HG03159 (cell line): ENCODE results near the gene NCS1.
"Not testable (repeated sequence)": the region's sequence is repeated elsewhere in the genome, so short reads cannot be mapped to it uniquely, and the experiment has no call there.

Source experiments
- ATAC-seq: cut with Tn5 transposase; IDR thresholded peaks from one replicate; pipeline ENCODE4 v1.9.1; 2021; ENCODE audit warnings: mild to moderate bottlenecking, moderate library complexity; ENCODE audit not compliant: unreplicated experiment

The NCS1 gene

GRCh38 chr9:130235558-130236435 lies 63.6 kb downstream of the NCS1 start:
- no peak for ATAC-seq

- ATAC-seq = no peak
Measured at GRCh38 chr9:130236436-130236985, 64.3 kb downstream of the NCS1 start.

- no peak for ATAC-seq
Measured at GRCh38 chr9:130237076-130237475, 64.9 kb downstream of the NCS1 start.

- ATAC-seq = no peak
Measured at GRCh38 chr9:130237763-130238524, 65.7 kb downstream of the NCS1 start.

- peak; percentile 7 for ATAC-seq
Measured at GRCh38 chr9:130239363-130239695, 67.1 kb downstream of the NCS1 start.

GRCh38 chr9:130239741-130240241 lies 67.6 kb downstream of the NCS1 start:
- peak; percentile 54 for ATAC-seq

GRCh38 chr9:130240410-130241197 lies 68.4 kb downstream of the NCS1 start:
- ATAC-seq = no peak

- no peak for ATAC-seq
Measured at GRCh38 chr9:130241198-130241535, 69.0 kb downstream of the NCS1 start.

- no peak for ATAC-seq
Measured at GRCh38 chr9:130242270-130243014, 70.2 kb downstream of the NCS1 start.

- ATAC-seq = no peak
Measured at GRCh38 chr9:130243015-130243881, 71.0 kb downstream of the NCS1 start.

- ATAC-seq = no peak
Measured at GRCh38 chr9:130243882-130244170, 71.6 kb downstream of the NCS1 start.

- no peak for ATAC-seq
Measured at GRCh38 chr9:130244548-130245165, 72.5 kb downstream of the NCS1 start.

GRCh38 chr9:130245474-130245873 lies 73.3 kb downstream of the NCS1 start:
- ATAC-seq = no peak

GRCh38 chr9:130246126-130246525 lies 73.9 kb downstream of the NCS1 start:
- no peak for ATAC-seq

GRCh38 chr9:130254747-130255630 lies 82.8 kb downstream of the NCS1 start:
- no peak for ATAC-seq

- no peak for ATAC-seq
Measured at GRCh38 chr9:130255631-130256134, 83.5 kb downstream of the NCS1 start.

- no peak for ATAC-seq
Measured at GRCh38 chr9:130256644-130257043, 84.4 kb downstream of the NCS1 start.

GRCh38 chr9:130258137-130258536 lies 85.9 kb downstream of the NCS1 start:
- ATAC-seq = not testable (repeated sequence)
